Endodermal cell (in vitro differentiated cells): ENCODE data around the gene SLC45A2. TPM values are rescaled to one million over a fixed set of nuclear protein-coding genes. Genes with fewer than 3 reads are reported as not detected.

Experiments
- DNase-seq: peaks from one replicate; pipeline ENCODE4 v3.0.0-alpha.2; 2017
- H3K27ac ChIP-seq: 2 replicates; pipeline ENCODE4 v1.5.1; 2013; ENCODE audit warnings: mild to moderate bottlenecking, low read depth, low read length, moderate library complexity
- H3K27me3 ChIP-seq: 2 replicates; pipeline ENCODE4 v1.6.1; 2013; ENCODE audit warnings: mild to moderate bottlenecking, low read length, moderate library complexity; ENCODE audit not compliant: insufficient read depth, control insufficient read depth, poor library complexity, severe bottlenecking
- H3K36me3 ChIP-seq: 2 replicates; pipeline ENCODE4 v1.7.0; 2013; ENCODE audit warnings: mild to moderate bottlenecking, low read length, moderate library complexity; ENCODE audit not compliant: control insufficient read depth, insufficient read depth
- H3K4me1 ChIP-seq: one replicate; pipeline ENCODE4 v1.7.0; 2013; ENCODE audit warnings: low read length; ENCODE audit not compliant: control insufficient read depth, insufficient read depth
- H3K4me3 ChIP-seq: 2 replicates; pipeline ENCODE4 v1.5.1; 2013; ENCODE audit warnings: mild to moderate bottlenecking, low read length, moderate library complexity
- H3K9ac ChIP-seq: 2 replicates; pipeline ENCODE4 v1.6.1; 2013; ENCODE audit warnings: mild to moderate bottlenecking, low read length, moderate library complexity; ENCODE audit not compliant: poor library complexity, severe bottlenecking; ENCODE audit errors: extremely low read depth
- H3K9me3 ChIP-seq: 2 replicates; pipeline ENCODE4 v1.6.1; 2013; ENCODE audit warnings: mild to moderate bottlenecking, low read length, moderate library complexity; ENCODE audit not compliant: control insufficient read depth
- H3K27ac Mint-ChIP-seq: 2 replicates; pipeline ENCODE4 v1.8.0; 2020; ENCODE audit warnings: mixed read lengths
- H3K27me3 Mint-ChIP-seq: 2 replicates; pipeline ENCODE4 v1.8.0; 2021; ENCODE audit warnings: mild to moderate bottlenecking, mixed read lengths; ENCODE audit not compliant: insufficient read depth
- H3K36me3 Mint-ChIP-seq: 2 replicates; pipeline ENCODE4 v1.8.0; 2020; ENCODE audit warnings: low read depth, mixed read lengths
- H3K4me1 Mint-ChIP-seq: 2 replicates; pipeline ENCODE4 v1.8.0; 2020; ENCODE audit warnings: mixed read lengths
- H3K4me3 Mint-ChIP-seq: 2 replicates; pipeline ENCODE4 v1.8.0; 2020; ENCODE audit warnings: mild to moderate bottlenecking, moderate library complexity, mixed read lengths
- H3K9me3 Mint-ChIP-seq: 2 replicates; pipeline ENCODE4 v1.8.0; 2020; ENCODE audit warnings: mild to moderate bottlenecking, mixed read lengths
- CTCF ChIP-seq: fragments of 200-600 bp; sonication (generic); conservative IDR thresholded peaks from 2 replicates; pipeline ENCODE4 v1.5.0; 2021; ENCODE audit warnings: antibody characterized with exemption, mild to moderate bottlenecking
- WGBS, 2 experiments: methylation state at CpG; one replicate each; pipeline versions ENCODE4 v1.1.5 to v1.1.7; 2013; ENCODE audit warnings: missing lambda C conversion rate in 2 of 2, mixed read lengths in 1 of 2; ENCODE audit not compliant: insufficient coverage in 1 of 2, insufficient read length in 1 of 2; 5-methylcytosine and 5-hydroxymethylcytosine counted together
- total RNA-seq, 2 donors: library from RNA; stranded (reverse); fragmentation: NEBNext Ultra II Directional in 1 of 2; extraction: Animal tissue kit (Norgen Biotek cat#: 25700) in 1 of 2; gene quantifications; 2 replicates in 1 of 2; 3 replicates in 1 of 2; pipeline ENCODE4 v1.2.1, GENCODE V29; 2021

Gene SLC45A2
- total RNA-seq, 2 donors from 2014 or later = 0.20 TPM; not detected in 1

- no peak for DNase-seq
- no peak overlapping the region for H3K27ac Mint-ChIP-seq
- H3K36me3 Mint-ChIP-seq = peaks cover 35% of the 10 kb centered on the region
- H3K4me1 ChIP-seq = peaks cover 6% of the 10 kb centered on the region
- no peak overlapping the region for H3K9ac ChIP-seq
- H3K4me3 Mint-ChIP-seq = no peak overlapping the region
- no peaks in the 10 kb centered on the region for H3K9me3 ChIP-seq
- no peak overlapping the region for H3K27ac ChIP-seq
- no peak overlapping the region for H3K4me3 ChIP-seq
- no peaks in the 10 kb centered on the region for H3K9me3 Mint-ChIP-seq
- no peaks in the 10 kb centered on the region for H3K27me3 Mint-ChIP-seq
- TF ChIP-seq CTCF = no peak
- peaks cover 31% of the 10 kb centered on the region for H3K4me1 Mint-ChIP-seq
- H3K27me3 ChIP-seq = no peaks in the 10 kb centered on the region
- peaks cover 15% of the 10 kb centered on the region for H3K36me3 ChIP-seq
- 94 to 96% methylated on average over 2 to 4 of the region's 4 CpGs for WGBS, 2 experiments
Measured at GRCh38 chr5:34003941-34004340, 19.4 kb upstream of the SLC45A2 start.

GRCh38 chr5:34002629-34003328 is 18.3 kb upstream of the SLC45A2 start:
- no peak overlapping the region for H3K27ac ChIP-seq
- Mint-ChIP-seq H3K27ac (no peak overlapping the region), H3K36me3 (peaks cover 35% of the 10 kb centered on the region), H3K4me3 (no peak overlapping the region), H3K9me3 (no peaks in the 10 kb centered on the region), H3K27me3 (no peaks in the 10 kb centered on the region), H3K4me1 (peaks cover 28% of the 10 kb centered on the region)
- H3K4me3 ChIP-seq = no peak overlapping the region
- no peaks in the 10 kb centered on the region for H3K27me3 ChIP-seq
- H3K9ac ChIP-seq = no peak overlapping the region
- WGBS, 2 experiments = 92% methylated on average over 6 to 10 of the region's 10 CpGs
- peaks cover 6% of the 10 kb centered on the region for H3K4me1 ChIP-seq
- H3K36me3 ChIP-seq = peaks cover 22% of the 10 kb centered on the region
- DNase-seq = no peak
- no peaks in the 10 kb centered on the region for H3K9me3 ChIP-seq
- TF ChIP-seq CTCF = no peak

GRCh38 chr5:34001241-34001841 is 16.8 kb upstream of the SLC45A2 start:
- Mint-ChIP-seq H3K27me3 (no peaks in the 10 kb centered on the region), H3K4me1 (peaks cover 26% of the 10 kb centered on the region), H3K27ac (no peak overlapping the region), H3K9me3 (no peaks in the 10 kb centered on the region), H3K4me3 (no peak overlapping the region), H3K36me3 (peaks cover 40% of the 10 kb centered on the region)
- Histone ChIP-seq H3K9me3 (no peaks in the 10 kb centered on the region), H3K36me3 (peaks cover 23% of the 10 kb centered on the region), H3K27me3 (no peaks in the 10 kb centered on the region), H3K27ac (peak overlapping the region; percentile 9), H3K9ac (no peak overlapping the region), H3K4me1 (no peaks in the 10 kb centered on the region), H3K4me3 (no peak overlapping the region)
- no peak for DNase-seq
- WGBS, 2 experiments = 89 to 92% methylated on average over 9 to 10 of the region's 10 CpGs
- no peak for TF ChIP-seq CTCF
